GM08714 (cell line): ENCODE measurements around the gene CARD10.
A peak's percentile ranks its signal among the peaks of the same experiment; 100 is the strongest.

ENCODE experiments used
- H3K4me3 ChIP-seq: fragments of 200-500 bp; sonication (Bioruptor generic); 2 replicates; pipeline ENCODE4 v1.5.1; 2014; ENCODE audit warnings: mild to moderate bottlenecking, low read length, inconsistent platforms
- ZNF274 ChIP-seq: IDR thresholded peaks from 2 replicates; pipeline ENCODE4 v1.6.1; 2012; ENCODE audit warnings: mild to moderate bottlenecking, low read depth, low read length

Gene CARD10

DNA sequence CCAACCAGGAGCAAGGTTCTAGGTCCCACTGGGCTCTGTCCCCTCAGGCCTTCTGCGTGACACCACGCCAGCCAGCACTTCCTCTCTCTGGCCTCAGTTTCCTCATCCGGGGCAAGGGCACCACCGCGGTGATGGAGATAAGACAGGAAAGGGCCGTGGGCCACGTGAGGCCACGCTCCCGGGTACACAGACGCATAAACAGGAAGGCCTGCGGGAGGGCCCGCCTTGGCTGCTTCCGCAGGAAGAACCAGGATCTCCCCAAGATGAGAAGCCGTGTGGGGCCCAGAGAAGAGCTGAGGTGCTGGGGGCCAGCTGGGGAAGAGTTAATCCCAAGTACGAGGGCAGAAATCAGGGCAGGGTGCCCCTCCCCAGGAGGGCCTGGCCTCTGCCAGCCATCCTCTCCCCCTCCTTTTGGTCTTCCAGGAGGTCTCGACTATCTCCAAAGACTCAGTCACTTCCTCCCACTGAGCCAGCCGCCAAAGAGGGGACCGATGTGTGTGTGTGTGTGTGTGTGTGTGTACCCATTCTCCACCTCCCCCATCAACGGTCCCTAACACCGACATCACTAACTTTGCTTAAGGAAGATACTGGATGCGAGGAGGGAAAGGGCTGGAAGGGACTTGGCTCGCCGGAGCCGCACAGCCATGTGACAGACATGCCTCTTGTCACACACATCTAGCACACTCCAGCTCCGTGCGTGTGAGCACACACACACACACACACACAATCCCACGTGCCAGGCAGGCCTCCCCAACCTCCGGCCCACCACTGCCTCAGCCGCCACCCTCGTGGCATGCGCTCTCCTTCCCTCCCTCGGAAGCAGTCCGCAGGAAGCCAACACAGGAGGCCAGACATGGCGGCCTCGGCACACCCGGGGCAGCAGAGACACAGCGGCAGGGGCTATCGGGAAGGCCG is 34.5 kb downstream of the CARD10 start:
- peak overlapping the region; percentile 69; the same call in 1 of the 2 replicates for H3K4me3 ChIP-seq
- TF ChIP-seq ZNF274 = no peak

DNA sequence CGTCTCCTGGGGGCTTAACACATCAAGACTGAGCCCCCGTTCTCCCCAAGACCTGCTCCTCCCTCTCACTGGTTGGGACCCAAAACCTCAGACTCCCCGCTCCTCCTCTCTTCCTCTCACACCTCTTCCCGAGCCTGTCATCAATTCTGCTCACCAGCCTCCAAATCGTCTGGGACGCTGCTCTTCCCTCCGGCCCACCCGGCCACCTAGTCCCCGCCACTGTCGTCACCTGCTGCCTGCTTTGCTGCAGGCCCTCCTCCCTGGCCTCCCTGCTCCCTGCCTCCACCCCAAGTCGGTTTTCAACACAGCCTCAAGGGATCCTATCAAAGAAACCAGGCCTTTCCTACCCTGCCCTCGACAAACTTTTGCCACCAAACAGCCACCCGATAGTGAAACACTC is 36.2 kb downstream of the CARD10 start:
- TF ChIP-seq ZNF274 = no peak
- no peak overlapping the region for H3K4me3 ChIP-seq

DNA sequence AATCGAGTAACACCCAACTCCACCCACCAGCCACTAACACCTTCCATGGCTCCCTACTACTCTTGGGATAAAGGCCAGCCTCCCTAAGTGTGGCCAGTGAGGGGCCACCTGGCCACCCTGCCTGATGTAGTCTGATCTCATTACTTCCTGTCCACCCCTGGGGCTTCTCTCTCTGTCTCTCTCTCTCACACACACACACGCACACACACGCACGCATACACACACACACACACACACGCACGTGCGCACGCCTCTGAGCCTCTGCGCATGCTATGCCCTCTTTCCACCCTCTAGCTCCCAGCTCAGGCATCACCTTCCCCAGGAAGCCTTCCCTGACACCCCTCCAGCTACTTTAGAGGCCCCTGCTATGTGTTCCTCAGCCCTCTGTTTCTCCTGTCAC is 37.0 kb downstream of the CARD10 start:
- TF ChIP-seq ZNF274 = no peak
- no peak overlapping the region for H3K4me3 ChIP-seq

DNA sequence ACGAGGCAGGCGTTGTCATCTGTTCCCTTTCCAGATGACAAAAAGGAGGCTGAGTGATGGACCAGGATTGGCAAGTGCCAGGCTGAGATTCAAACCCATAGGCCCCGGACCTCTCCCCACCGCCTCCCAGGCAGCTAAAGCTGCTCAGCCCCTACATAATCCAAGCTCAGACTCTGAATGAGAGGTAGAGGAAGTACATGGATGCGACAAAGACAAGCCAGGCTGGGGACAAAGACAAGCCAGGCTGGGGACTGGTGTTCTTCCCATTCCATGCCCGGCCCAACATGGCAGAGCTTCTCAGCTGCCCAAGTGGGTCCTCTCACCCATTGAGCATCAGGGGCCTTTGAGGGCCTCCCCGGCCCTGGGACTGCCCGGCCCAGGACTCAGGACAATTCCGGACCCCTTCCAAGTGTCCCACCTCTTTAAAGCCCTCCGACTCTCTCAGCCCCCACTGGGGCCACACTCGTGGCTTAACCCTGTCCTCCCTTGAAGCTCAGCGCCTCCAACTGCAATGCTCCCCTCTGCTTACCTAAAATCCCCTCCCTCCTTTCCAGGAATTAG is 37.8 kb downstream of the CARD10 start:
- no peak overlapping the region for H3K4me3 ChIP-seq
- TF ChIP-seq ZNF274 = no peak

DNA sequence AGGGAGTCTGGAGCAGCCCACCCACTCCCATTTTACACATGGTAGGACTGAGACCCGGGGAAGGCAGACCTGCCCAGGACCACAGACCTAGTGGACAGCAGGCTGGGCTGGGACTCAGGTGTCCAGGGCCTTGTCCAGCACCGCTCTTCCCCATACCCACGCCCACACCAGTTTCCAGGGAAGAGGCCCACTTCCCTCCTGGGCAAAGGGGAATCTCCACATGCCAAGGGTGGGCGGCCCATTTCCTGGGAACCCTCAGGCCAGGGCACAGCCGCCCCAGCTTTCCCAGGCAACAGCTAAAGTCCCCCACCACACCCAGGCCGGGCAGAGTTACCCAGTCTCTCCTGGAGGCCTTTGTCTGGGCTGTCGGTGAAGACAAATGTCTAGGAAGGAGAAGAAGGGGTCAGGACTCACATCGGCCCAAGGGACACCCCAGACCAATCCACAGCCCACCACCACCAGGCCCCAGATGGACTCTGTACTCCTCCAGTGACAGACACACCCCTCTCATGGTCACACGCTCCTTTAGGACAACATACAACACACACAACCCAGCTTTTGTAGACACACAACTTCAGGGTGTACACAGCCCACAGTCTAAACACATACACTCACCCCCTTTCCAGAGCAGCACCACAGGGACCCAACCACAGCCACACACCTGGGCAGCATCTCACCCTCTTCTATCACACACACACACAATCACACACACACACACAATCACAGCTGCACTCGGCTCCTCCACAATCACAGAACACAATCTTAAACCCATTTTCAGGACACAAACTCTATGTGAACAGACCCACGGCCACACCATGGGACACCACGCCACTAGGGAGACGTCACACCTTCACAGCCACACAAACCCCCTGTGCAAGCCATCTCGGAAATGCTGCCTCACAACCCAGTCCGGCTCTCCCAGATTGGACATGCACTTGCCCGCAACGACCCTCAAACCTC is 38.5 kb downstream of the CARD10 start:
- H3K4me3 ChIP-seq = no peak overlapping the region
- no peak for TF ChIP-seq ZNF274

DNA sequence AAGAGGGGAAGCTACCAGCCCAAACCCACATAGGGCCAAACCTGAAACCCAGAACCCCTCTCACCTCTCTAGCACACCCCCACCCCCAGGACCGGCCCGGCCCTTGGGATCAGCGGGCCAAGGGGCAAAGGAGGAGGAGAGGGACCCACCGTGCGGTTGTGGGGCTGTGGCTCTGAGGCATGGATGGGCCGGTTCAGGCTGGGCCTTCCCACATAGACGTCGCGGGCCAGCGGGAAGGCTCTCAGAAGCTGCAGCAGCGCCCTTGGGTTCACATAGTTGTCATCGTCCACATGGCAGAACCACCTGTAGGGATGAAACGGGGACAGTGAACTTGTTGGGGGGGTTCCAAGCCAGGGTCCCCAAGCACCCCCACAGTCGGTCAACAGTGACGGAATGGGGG is 40.0 kb downstream of the CARD10 start:
- TF ChIP-seq ZNF274 = no peak
- H3K4me3 ChIP-seq = no peak overlapping the region

DNA sequence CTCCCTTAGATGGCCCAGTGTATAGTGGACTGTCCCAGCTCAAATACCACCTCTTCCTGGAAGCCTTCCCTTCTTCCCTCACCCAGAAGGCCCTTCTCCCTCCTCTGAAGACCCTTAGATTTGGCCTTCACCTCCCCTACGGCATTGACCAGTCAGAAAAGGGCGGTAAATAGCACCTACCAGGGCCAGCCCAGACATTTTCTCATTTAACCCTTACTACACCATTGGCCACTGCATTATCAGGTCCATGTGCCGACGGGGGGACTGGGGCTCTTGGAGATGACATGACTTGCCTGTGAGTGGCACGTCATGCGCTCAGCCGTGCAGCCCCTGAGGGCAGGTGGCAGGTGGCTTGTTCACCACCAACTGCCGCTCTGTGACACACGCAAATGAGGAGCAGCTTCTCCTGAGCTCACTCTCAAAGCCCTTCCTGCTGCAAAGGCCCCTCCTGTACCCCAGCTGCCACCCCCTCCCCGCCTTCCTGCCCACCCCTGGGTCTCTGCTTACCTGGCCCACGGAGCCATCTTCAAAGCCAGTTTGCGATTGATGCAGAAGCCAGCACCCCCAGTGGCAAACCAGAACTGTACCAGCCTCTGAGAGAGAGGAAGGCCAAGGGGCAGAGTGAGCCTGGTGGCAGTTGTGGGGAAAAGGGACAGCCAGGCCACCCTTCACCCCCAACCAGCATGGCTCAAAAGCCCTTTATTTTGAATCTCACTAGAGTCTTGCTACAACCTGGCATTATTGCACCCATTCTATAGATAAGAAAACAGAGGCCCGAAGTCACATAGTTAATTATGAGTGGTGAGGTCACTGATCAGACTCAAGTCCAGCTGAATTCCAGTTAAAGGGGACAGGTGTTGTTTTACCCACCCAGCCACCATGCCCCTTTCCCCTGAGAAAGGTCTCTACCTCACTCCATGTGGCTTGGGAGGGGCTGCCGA is 42.6 kb downstream of the CARD10 start:
- no peak for TF ChIP-seq ZNF274
- no peak overlapping the region for H3K4me3 ChIP-seq

DNA sequence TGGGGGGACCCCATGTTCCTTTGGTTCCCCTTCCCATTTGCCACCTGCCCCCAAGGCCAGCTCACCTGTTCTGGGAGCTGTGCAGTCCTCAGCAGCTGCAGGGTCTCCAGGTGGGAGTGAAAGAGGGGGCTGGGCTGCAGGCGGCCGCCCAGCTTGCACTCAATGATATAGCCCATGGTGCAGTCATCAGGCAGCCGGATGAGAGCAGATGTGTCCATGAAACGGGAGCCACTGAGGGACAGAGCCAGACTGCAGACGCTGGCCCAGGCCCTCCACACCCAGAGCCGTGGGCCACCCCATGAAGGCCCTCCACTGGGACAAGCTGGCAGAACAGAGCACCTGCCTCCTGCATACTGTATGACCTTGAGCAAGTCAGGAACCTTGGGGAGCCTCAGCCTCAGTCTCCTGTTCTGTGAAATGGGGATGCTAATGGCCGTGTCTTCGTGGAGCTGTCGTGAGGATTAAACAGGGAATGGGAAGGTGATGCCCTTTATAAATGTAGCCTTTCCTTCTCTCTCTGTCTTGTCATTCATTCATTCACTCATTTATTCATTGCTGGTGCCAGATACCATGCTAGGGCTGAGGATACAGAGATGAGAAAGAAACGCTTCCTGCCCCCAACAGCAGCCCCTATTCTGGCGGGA is 44.6 kb downstream of the CARD10 start:
- no peak for TF ChIP-seq ZNF274
- no peak overlapping the region for H3K4me3 ChIP-seq

DNA sequence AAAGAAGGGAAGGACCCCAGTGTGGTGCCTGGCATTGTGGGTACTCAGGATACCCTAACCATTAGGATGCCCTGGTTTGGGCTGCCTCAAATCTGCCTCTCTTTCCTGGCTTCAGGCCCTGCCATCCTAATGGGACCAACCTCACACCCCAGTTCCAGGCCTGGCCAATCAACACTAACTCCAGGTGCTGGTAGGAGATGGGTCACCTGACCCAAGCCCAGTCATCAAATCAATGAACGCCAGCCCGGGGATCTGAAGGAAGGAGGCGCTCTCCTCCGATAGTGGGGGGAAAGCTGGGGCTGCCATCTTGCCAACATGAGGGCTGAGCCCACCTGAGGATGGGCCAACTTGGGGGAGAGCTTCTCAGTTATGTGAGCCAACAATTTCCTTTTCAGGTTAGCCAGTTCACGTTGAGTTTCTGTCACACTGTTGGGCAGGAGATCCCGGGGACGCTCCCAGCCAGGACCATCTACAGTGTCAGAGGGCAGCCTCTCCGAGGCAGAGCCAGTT is 45.7 kb downstream of the CARD10 start:
- no peak for TF ChIP-seq ZNF274
- no peak overlapping the region for H3K4me3 ChIP-seq

DNA sequence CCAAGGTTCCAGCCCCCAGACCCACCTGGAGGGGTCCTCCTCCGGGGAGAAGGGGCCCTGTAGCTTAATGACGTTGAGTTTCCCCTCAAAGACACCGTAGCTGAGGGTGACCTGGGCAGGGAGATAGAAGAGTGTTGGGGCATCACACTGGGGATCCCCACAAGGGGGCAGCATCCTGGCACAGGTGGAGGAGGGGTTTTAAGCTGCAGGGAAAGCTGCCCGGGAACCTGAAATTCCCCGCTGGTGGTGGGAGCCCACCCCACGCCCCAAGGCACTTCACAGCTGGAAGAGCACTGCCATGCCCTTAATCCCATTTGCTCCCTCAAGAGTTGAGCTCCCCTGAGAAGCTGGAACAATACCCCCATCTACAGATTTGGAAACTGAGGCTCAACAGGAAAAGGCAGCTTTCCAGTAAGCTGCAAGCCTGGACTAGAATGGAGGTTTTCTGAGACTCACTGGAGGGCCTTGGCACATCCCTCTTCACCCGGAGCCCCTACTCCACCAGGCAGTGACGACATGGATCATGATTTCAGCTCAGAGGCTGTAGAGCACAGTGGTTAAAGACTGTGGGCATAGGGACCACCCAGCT is 46.7 kb downstream of the CARD10 start:
- H3K4me3 ChIP-seq = no peak overlapping the region
- TF ChIP-seq ZNF274 = no peak

DNA sequence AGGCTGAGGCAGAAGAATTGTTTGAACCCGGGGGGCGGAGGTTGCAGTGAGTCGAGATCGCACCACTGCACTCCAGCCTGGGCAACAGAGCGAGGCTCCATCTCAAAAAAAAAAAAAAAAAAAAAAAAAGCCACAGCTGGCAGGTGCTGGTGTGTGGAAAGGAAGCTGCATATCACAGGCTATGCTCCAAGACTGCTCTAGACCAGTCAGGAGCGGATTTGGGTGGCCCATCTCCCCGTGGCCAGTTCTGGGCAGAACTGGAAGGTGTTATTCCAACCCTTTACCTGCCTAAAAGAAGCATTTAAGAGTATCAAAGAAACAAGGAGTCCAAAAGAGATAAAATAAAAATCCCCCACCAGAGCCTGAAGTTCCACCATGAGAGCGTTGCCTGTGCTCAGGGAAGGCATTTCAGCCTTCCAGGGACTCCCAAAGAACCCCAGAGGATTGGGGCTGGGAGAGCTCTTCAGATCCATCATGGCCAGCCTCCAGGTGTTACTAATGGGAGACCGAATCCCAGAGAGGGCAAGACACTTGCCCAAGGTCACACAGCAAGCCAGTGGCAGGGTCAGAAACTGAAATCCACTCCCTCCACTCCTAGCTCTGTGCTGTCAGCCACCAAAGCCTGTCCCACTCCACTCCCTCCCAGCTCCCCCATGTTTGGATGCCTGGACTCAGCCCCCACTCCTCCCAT is 47.3 kb downstream of the CARD10 start:
- no peak overlapping the region for H3K4me3 ChIP-seq
- no peak for TF ChIP-seq ZNF274

DNA sequence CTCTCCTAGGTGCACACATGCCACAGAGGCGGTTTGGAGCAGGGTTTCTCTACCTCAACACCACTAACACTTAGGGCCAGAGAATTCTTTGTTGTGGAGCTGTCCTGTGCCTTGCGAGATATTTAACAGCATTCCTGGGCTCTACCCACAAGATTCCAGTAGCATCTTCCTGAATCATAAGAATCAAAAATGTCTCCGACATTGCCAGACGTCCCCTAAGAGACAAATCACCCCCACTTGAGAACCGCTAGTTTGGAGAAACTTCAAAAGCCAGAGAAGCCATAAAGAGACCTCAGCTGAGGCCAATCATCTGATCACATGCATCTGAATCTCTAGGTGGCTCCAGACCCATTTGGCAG is 49.1 kb downstream of the CARD10 start:
- H3K4me3 ChIP-seq = no peak overlapping the region
- no peak for TF ChIP-seq ZNF274
